ENCODE measurements around the gene RBM23.
A peak's percentile ranks its signal among the peaks of the same experiment; 100 is the strongest.
"Not testable (repeated sequence)": the region's sequence is repeated elsewhere in the genome, so short reads cannot be mapped to it uniquely, and the experiment has no call there.

The RBM23 gene

DNA sequence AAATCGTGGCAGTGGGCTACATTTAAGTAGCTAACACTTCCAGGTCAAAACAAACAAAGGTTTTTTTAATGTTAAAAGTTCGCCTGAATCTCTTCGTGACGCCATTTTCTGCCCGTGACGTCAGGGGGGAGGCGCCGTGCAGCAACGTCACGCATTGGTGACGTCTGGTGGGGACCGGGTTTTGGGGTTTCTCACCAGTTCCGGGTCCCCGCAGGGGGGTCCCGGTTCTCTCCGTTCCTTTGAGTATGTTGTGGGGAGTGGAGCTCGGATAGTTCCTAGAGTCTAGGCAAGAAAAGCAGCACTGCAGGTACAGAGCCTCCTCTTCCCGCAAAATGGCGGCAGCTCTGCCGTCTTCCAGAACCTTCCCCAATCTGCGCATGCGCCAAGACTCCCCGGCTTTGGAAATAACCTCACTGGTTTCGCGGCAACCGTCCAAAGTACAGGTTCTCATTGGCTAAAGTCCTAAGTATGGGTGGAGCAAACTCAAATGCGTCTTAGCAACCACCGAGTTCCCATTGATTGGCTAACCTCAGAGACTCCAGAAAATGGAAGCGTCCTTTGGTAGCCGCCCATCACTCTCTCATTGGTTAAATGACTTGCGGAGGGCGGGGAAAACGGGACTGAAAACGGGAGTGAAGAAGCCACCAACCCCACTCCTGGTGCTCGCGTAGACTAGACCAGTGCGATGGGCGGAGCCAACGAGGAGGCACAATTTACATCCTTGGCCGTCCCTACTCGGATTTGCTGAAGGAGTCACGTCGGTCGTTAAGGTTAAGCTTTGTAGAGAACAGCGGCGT lies at the start of gene RBM23:
RBM23 (minus strand) TSS at position 346 of the 797 bp plus-strand sequence.
- FAIRE-seq, result peak; percentile 58

DNA sequence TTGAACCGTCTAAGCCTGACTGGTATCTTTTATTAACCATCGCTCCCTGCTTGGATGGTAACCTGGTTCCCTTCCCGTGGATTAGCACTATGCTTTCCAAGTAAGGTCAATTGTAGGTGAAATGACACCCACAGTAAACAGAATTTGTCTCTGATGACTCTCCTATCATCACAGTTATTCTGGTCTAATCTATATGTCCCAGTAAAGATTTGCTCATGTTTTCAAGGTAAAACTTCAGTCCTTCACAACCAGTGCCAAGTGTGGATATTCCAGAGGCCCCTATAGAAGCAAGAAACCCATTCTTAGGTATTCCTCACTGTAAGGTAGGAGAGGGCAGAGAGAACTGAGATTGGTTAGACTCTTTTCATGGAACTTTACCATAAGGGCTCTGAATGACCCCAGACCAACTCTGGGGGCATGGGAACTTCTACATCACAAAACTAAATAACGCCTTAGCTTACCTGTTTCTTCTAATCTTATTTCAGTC lies 47.9 kb upstream of the RBM23 start:
- FAIRE-seq, result no peak

DNA sequence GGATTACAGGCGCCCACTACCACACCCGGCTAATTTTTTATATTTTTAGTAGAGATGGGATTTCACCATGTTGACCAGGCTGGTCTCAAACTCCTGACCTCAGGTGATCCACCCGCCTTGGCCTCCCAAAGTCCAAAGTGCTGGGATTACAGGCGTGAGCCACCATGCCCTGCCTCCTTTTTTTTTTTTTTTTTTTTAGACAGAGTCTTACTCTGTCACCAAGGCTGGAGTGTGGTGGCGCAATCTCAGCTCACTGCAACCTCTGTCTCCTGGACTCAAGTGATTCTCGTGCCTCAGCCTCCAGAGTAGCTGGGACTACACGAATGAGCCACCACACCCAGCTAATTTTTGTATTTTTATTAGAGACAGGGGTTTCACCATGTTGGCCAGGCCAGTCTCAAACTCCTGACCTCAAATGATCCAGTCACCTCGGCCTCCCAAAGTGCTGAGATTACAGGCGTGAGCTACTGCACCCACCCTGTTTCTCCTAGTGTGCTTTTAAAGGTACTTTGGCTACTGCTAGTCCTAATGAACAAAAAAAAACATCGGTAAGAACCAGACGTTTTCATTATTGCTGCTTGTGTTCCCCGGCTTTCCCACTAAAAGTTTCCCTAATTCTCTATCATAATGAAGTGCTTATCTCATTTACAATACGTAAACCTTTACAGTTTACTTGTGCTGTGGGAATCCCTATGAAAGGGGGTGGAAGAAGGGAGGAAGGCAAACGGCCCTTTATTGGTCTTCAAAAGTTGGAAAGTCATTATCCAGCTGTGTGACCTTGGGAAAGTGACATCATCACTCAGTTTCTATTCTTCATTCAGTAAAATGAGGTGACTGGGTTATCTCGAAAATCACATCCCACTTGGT lies 47.2 kb upstream of the RBM23 start:
- FAIRE-seq, result not testable (repeated sequence)

DNA sequence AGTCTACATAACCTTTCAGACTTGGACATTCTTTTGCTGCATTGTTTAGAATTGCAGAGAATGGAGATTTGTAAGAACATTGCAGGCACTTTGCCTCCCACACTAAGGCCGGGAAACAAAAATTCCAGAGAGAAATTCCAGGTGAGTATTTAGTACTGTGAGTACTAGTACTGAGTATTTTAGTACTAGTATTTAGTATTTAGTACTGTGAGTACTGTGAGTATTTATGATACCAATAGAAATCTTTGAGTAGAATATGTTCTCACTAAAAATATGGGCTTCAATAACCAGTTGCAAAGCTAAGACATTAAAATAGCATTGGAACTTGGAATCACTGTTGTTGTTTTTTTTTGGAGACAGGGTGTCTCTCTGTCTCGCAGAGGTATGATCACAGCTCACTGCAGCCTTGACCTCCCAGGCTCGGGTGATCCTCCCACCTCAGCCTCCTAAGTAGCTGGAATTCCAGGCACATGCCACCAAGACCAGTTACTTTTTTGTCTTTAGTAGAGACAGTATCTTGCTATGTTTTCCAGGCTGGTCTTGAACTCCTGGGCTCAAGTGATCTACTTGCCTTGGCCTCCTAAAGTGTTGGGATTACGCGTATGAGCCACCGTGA lies 43.2 kb upstream of the RBM23 start:
- no peak for FAIRE-seq

DNA sequence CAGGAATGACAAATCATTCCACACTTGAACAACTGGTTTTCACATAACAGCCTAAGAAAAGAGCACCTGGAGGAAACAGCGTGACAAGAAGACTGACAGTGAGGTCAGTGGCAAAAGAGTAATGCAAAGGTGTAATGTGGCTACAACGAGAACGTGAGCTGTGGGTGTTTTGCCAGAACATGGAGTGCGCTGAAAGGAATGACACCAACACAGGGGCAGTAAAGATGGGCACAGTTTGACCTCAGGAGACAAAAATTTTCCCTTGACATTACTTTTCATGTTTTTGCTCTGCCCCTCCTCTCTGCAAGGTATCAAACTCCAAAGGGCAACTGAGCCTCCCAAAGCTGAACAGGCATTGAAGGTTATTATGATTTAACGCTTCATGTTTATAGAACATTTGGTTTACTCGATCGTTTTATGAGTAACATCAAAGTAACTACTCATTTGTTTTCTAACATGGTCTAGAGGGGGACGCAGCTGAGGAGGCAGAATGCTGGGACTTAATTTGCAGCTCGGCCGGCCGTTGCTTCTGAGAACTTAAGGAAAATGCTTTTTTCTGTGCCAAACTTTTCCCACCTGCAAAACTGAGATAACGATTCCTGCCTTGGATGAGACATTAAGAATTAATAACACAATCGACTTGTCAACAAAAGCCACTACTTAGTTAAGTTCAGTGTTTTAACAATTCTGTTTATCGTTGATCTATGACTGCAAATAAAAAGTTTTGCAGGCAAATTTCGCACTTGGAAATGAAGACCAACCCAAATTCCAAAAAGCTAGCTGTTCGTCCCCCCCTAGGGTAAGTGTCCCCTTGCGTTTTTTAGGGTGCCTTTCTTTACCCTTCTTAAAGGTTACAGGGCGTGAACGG lies 37.0 kb upstream of the RBM23 start:
- no peak for FAIRE-seq

DNA sequence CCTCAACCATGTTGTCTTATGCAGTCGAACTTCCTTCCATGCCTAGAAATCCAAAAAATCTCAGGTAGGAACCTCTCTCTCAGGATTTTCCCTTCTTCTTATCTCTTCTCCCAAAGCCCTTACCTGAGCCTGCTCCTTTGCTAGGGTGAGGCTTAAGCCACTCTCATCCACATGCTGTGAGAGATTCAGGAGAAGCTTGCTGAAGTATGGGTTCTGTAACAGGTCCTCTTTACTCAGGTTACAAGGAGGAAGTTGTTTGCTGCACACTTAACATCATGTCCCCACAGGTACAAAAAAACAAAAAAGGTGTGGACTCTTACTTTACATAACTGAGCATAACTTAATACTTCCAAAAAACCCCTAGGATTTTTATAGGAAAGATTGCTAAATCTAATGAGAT lies 33.5 kb upstream of the RBM23 start:
- no peak for FAIRE-seq

DNA sequence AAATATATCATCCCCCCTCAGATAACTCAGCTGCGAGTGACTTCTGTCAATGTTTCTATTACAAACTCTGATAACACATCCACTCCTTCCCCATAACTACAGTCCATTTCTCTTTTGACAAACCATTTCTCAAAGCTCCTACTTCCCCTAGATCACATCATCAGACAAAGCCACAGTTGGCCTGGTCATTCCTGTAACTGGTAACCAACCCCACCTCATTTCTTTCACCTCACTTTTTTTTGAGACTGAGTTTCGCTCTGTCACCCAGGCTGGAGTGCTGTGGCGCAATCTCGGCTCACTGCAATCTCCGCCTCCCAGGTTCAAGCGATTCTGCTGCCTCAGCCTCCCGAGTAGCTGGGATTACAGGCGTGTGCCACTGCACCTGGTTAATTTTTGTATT lies 32.8 kb upstream of the RBM23 start:
- FAIRE-seq, result not testable (repeated sequence)

DNA sequence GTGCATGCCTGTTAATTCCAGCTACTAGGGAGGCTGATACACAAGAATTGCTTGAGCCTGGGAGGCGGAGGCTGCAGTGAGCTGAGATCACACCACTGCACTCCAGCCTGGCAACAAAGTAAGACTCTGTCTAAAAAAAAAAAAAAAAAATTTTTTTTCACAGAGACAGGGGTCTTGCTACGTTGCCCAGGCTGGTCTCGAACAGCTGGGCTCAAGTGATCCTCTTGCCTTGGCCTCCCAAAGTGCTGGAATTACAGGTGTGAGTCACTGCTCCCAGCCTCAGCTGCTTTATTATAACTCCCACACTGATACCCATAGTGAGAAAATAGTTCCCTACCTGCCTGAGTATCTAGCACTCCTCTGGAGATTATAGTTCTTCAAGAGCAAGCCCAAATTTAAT lies 26.7 kb upstream of the RBM23 start:
- FAIRE-seq, result no peak

DNA sequence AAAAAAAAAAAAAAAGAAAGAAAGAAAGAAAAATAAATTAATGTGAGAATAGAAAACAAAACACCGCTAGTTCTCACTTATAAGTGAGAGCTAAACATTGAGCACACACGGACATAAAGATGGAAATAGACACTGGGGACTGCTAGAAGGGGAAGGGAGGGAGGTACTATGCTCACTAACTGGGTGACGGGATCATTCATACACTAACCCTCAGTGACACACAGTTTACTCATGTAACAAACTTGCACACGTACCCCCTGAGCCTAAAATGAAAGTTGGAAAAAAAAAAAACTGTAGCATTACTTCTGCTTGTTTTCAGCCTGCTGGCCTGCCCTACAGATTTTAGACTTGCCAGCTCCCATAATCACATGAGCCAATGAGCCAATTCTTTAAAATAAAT lies 20.7 kb upstream of the RBM23 start:
- FAIRE-seq, result no peak

DNA sequence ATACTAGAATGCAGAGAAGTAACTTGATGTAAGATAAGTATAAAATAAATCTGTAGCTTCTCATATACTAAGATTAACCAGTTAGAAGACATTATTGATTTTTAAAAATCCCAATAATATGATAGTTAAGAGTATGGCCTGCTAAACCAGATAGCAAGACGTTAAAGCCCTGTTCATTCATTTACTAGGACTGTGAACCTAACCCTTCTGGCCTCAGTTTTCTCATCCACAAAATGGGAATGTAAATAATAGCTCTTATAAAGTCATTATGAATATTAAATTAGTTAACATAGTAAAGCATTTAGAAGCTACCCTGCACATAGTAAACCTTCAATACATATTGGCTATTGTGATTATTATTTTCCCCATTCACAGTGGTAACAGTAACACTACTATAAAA lies 16.2 kb upstream of the RBM23 start:
- no peak for FAIRE-seq

DNA sequence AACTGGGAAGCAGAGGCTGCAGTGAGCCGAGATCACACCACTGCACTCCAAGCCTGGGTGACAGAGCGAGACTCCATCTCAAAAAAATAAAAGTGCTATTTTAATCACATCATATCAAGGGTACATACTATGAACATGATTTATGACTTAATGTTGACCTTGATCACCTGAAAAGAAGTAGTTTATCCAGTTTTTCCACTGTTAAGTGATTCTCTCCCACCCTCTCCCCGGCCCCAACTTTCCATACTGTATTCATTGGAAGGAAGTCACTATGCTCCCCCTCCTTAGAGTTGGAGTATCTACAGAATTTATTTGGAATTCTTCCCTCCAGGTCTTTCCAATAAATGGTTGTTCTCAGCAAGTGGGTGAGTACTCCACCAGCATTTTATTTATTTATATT lies 13.2 kb upstream of the RBM23 start:
- no peak for FAIRE-seq

DNA sequence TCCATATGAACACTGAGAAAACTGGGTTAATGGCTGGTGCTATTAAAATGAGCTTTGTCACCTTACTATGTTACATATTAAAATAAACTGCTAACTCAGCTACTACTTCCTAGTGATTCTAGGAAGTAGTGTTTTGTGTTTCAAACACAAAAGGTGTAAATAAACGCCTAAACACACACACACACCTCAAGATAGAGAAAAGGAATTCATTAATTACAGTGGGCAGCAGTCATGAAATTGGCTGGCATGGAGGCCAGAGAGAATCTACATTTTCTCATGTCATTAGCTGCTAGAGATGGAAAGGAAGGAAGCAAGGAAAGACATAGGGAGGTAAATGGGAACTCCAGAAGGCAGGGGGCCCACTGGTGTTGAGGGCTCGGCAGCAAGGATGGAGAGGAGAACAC lies 11.0 kb upstream of the RBM23 start:
- no peak for FAIRE-seq

DNA sequence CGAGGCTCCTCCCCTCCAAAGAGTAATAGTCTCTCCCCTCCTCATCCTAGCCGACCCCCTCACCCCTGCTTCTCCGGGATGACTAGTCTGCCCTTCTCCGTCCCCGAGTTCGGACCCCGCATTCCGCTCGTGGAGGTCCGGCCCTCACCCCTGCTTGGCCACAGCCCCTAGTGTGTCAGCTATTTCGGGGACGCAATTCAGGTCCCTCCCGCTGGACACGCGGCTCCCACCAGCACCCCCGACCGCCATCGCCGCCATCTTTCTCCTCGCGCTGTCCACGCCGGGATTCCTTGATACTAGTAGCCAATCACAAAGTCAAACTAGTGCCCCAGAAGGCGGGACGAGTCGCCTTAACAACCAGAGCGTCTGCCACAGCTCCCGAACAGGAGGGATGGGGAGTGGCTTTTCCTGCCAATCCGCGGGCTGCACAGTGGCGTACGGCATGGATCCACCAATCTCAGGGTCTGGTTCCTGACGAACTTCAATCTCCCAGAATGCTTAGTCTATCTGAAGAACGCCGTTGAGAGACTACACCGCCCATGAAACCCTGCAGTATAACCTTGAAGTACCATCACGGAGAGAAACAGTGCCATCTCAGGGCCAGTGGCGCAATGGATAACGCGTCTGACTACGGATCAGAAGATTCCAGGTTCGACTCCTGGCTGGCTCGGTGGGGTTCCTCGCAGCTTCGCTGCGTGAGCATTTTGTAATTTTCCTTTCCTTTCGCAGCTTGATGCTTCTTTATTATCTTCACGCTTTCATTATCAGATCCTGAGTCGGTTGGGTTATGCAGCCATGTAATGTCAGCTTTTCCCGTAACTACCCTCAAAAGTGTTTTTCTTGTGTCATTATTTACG lies 10.4 kb upstream of the RBM23 start, which contains the start of gene PRMT5:
PRMT5 (minus strand) TSS at position 273 of the 857 bp plus-strand sequence; CDS start at position 258, 15 bp downstream.
- peak; percentile 68 for FAIRE-seq

DNA sequence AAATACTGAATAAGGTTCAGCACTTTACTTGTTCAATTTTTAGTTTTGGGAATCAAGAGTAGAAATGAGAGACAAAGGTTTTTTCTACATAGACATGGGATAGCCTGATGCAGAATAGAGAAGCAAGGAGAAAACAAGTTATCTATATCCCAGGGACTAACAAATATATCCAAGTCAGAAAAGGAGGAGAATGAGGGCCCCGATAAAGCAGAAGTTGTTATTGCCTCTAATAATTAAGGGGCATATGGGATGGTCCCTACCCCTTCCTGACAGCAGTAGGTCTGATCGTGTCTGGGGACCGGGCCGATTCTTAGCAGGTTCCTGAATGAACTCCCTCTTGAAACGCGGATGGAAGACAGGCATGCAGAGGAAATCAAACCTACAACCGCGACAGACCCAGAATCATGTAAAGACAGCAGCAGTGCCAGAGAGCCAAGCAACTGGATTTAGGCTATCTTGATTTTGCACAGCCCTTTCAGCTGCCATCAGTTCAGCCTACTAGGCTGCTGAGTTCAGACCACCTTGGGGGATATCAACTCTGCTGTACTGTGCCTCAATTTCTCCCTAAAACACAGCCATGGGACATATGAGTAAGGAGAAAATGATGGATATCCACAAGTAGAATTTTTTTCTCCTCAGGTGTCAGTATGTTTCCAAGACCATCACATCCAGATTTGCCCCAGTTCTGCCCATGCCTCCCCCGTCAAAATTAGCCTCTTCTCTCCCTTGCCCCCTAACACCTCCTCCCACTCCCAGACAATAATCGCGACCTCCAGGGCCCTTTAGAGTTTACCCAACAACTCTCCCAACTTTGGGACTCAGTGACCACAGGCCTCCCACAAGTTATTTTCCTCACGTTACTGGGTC lies 9.5 kb upstream of the RBM23 start:
- no peak for FAIRE-seq

DNA sequence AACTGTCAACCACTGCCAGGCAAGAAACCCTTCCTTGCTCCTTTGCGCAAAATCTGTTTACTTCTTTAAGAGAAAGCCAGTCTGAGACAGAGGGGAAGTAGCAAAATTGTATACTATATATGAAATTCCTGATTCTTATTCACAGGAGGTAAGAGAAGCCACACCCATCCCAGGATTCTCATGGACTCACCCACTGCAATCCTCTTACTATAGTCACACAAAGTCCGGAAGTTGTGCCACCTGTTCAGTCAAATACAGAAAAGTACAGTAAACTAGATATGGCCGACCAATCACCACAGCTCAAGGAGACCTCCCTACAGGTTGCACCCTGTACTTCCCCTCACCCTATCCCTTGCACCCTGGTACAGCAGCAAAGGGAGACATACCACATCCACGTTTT lies 7.4 kb upstream of the RBM23 start:
- FAIRE-seq, result no peak

DNA sequence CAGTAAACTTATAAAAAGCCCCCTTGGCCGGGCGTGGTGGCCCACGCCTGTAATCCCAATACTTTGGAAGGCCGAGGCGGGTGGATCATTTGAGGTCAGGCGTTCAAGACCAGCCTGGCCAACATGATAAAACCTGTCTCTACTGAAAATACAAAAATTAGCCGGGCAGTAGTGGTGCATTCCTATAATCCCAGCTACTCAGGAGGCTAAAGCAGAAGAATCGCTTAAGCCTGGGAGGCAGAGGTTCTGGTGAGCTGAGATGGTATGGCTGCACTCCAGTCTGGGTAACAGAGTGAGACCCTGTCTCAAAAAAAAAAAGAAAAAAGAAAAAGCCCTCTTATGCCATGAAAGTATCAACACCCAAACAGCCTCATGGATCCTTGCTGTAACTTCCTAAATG lies 6.6 kb upstream of the RBM23 start:
- no peak for FAIRE-seq

DNA sequence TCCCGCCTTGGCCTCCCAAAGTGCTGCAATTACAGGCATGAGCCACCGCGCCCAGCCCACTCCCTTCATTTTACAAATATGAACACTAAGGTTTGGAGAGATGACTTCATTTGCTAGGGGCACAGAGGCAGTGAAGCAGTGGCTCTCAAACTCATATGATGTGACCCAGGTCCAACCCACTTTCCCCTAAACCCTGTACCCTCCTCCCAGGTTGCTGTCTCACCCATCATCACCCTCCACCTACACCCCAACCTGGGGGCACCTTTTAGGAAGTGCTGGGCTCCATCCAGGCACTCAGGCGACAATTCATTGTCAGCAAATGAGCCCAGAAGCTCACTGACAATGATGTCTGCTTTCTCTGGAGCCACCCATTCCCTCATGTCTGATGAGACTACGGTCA lies 4.8 kb upstream of the RBM23 start:
- FAIRE-seq, result no peak

DNA sequence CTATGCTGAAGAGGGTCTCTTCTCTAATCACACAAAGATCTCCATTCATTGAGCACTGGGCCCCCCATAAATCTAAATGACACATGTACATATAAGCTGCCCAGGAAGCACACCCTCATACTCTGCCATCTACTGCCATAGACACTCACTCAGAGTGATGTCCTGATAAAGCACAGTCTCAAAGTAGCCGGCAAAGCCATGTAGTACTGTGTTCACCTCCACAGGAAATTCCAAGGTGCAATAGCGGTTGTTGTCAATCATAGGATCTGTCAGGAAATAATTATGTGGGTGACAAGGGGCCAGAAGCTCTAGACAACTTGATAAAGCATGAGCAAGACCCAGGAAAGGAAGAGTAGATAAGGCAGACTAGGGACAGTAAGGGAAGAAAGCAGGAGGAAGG lies 3.3 kb upstream of the RBM23 start:
- FAIRE-seq, result no peak

DNA sequence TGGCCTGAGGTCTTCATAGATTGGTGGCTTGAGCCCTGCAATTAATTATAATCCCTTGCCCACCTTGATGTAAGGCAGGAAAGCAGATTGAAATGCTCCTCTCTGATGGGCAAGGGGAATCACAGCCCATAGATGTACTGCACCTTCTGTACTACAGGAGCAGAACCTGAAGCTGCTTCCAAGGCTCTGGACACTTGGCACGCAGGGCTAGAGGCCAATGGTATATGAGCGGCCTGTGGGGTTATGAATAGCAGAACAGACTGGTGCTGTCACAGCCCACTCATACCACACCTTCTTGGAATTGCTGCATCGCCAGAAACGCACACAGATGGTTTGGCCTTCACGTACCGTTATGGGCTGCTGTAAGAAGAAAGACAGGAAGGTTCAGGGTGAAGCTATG lies 1.7 kb upstream of the RBM23 start:
- FAIRE-seq, result no peak

DNA sequence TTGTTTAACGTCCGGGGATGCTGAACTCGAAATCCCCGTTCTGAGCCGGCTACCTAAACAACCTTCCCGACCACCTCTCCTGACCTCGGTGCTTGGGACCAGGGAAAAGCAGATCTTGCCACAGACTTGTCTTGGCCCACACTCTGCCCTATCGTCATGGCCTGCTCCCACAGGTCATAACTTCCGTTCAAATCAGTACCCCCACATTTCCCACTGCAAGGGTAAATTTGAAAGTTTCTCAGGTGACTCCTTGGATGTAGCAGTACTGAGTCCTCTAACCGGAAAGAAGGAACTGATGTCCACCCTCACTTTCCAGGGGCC lies 612 bp upstream of the RBM23 start:
- no peak for FAIRE-seq

Data from colon (tissue), 2 donors.